Subcutaneous abdominal adipose tissue (tissue), 5 donors: ENCODE data around the gene BCL2.

Experiments
- H3K27ac ChIP-seq: one replicate; pipeline ENCODE4 v1.7.0; 2013; ENCODE audit warnings: low read depth, mild to moderate bottlenecking, inconsistent platforms, low read length, moderate library complexity
- H3K27me3 ChIP-seq, 5 donors: one replicate each; pipeline ENCODE4 v1.7.0; 2013; ENCODE audit warnings: low read length in 5 of 5, inconsistent platforms in 1 of 5; ENCODE audit not compliant: control insufficient read depth in 5 of 5, insufficient read depth in 4 of 5
- H3K36me3 ChIP-seq, 5 donors: one replicate each; pipeline ENCODE4 v1.7.0; 2013; ENCODE audit warnings: low read length in 5 of 5; ENCODE audit not compliant: control insufficient read depth in 5 of 5, insufficient read depth in 5 of 5
- H3K4me1 ChIP-seq, 5 donors: one replicate each; pipeline ENCODE4 v1.7.0; 2013; ENCODE audit warnings: low read length in 5 of 5, mild to moderate bottlenecking in 3 of 5, moderate library complexity in 1 of 5; ENCODE audit not compliant: control insufficient read depth in 5 of 5, insufficient read depth in 5 of 5
- H3K4me3 ChIP-seq, 5 donors: one replicate each; pipeline ENCODE4 v1.7.0; 2013; ENCODE audit warnings: low read length in 5 of 5, low read depth in 1 of 5
- H3K9ac ChIP-seq, 5 donors: one replicate each; pipeline ENCODE4 v1.7.0; 2013; ENCODE audit warnings: low read length in 5 of 5, mild to moderate bottlenecking in 4 of 5, moderate library complexity in 3 of 5
- H3K9me3 ChIP-seq, 5 donors: one replicate each; pipeline ENCODE4 v1.7.0; 2013; ENCODE audit warnings: low read length in 5 of 5; ENCODE audit not compliant: control insufficient read depth in 5 of 5
- donor health status: healthy.
- donor health status: healthy.
- donor health status: healthy.
- donor health status: healthy.
- donor health status: healthy.

BCL2 gene

DNA sequence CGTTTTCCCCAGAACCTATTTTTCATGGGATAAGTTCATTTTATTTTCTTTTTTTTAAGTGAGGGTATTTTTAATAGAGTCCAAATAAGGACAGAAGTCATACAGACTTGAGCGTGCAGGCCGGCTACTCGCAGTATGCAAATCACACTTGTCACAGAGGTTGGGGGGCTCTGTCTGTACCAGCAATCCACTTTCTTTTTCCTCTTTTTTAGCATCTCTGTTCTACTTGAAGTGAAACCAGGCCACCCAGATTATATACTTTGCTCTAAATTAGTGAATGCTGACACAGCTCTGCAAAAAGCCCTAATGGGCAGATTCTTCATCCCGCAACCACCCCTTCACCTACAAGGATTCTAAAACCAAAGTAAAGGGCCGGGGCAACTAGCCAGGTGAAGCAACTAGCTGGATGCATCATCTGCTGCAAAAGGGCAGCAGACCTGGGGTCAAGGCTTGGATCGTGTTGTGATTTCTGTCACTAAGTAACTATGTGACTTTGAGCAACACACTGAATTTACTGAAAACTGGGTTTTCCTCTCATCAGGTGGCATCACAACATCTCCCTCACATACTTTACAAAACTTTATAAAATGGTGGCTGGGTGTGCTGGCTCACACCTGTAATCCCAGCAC lies 29.1 kb upstream of the BCL2 start:
- Histone ChIP-seq H3K9ac (no peak overlapping the region), H3K36me3 (peaks cover 24 to 76% (median 65%) of the 10 kb centered on the region in 5 donors), H3K4me3 (no peak overlapping the region), H3K9me3 (no peaks in the 10 kb centered on the region), H3K4me1 (peaks cover 0 to 21% (median 13%) of the 10 kb centered on the region in 5 donors), H3K27me3 (no peaks in the 10 kb centered on the region), H3K27ac (no peak overlapping the region)

DNA sequence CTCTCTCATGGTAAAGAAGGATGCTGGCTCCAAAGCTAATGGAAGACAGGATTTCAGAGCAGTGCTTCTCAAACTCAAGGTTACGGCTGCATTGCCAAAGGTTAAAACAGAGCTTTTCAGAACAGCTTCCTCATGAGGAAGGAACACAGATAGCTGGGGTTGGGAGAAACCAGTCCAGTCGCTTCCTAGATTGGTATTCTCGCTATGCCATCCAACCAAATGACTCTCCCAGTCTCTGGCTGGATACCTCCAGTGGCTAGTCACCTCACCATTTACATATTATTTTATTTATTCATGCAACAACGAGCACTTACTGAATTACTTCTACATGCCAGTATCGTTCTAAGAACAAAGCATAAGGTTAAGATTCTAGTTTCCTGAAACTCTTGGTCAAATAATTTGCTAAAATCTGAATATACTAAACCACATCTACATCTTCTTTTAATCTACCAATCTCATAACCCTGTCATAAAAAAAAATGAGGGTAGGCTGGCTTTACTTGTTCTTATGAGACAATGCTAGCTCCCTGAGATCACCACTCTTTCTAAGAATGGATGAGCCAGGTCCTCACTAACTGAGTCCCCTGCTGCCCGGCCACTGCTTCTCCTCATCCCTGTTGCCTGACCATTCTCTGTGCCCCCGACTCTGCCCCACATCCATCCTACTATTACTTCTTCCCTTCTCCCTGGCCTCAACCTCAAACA lies 27.1 kb upstream of the BCL2 start:
- peak overlapping the region; percentile 35 for H3K27ac ChIP-seq
- no peak overlapping the region for H3K4me3 ChIP-seq
- H3K36me3 ChIP-seq: peaks cover 24 to 70% (median 68%) of the 10 kb centered on the region in 5 donors
- no peaks in the 10 kb centered on the region for H3K27me3 ChIP-seq
- no peaks in the 10 kb centered on the region for H3K9me3 ChIP-seq
- H3K9ac ChIP-seq: no peak overlapping the region
- peaks cover 0 to 21% (median 17%) of the 10 kb centered on the region in 5 donors for H3K4me1 ChIP-seq

DNA sequence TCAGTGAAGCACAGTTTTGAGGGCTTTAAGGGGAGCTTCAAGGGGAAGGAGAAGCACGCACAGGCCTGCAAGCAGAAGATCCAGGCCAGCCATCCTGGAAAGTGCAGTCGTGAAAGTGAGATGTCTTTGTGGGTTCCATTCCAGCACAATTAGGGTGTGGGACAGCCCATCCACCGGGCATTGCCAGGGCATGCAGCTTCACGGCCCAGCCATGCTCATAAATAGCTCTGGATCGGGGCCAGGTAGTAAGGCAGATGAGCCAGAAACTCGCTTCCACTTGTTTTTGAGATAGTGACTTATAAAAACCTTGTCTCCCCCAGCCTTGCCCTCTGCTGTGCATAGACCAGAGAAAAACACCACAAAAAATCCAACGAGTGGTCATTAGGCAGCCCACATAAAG lies 26.5 kb upstream of the BCL2 start:
- H3K36me3 ChIP-seq: peaks cover 19 to 65% (median 62%) of the 10 kb centered on the region in 5 donors
- H3K4me1 ChIP-seq: peaks cover 0 to 21% (median 17%) of the 10 kb centered on the region in 5 donors
- H3K9ac ChIP-seq: peak overlapping the region in 1 of 5 donors; percentile 32
- no peaks in the 10 kb centered on the region for H3K9me3 ChIP-seq
- no peaks in the 10 kb centered on the region for H3K27me3 ChIP-seq
- peak overlapping the region; percentile 35 for H3K27ac ChIP-seq
- H3K4me3 ChIP-seq: no peak overlapping the region

DNA sequence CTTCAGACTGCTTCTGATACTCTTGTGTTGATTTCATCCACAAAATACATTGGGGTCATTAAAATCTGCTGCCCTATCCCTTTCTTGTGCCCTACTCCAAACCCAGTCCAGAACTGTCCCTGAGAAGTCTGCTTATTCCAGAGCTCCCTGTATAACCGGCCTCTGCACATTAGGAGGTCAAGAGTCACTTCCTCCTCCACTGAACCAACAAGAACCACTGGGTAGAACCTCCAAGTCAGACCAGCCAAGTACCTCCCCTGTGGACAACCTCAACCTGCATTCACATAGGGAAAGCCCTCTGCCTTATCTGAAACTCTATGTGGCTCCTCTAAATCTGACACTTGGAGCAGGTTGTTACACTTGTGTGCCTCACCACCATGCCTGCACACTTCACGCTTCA lies 25.3 kb upstream of the BCL2 start:
- H3K36me3 ChIP-seq: peaks cover 16 to 62% (median 58%) of the 10 kb centered on the region in 5 donors
- no peaks in the 10 kb centered on the region for H3K27me3 ChIP-seq
- no peak overlapping the region for H3K27ac ChIP-seq
- H3K9me3 ChIP-seq: no peaks in the 10 kb centered on the region
- peaks cover 0 to 21% (median 17%) of the 10 kb centered on the region in 5 donors for H3K4me1 ChIP-seq
- no peak overlapping the region for H3K4me3 ChIP-seq
- no peak overlapping the region for H3K9ac ChIP-seq

DNA sequence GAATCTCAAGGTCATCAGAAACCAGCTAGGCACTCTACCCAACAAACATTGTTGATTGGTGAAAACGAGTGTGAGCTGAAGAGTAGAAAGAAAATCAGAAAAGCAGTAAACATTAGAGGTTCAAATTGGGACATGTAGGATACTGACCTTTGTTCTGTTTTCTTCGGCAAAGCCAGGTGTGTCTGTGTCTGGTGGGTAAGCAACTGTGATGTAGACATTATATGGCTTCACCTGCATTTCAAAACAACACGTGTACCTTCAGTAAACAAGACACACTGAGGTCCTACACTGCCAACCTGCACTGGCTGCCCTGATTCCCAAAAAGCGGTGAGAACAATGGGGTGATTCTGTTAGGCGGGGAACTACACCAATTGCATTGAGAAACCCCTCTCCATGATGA lies 24.7 kb upstream of the BCL2 start:
- no peaks in the 10 kb centered on the region for H3K27me3 ChIP-seq
- H3K9me3 ChIP-seq: no peaks in the 10 kb centered on the region
- H3K4me1 ChIP-seq: peaks cover 0 to 21% (median 17%) of the 10 kb centered on the region in 5 donors
- peaks cover 12 to 57% (median 53%) of the 10 kb centered on the region in 5 donors for H3K36me3 ChIP-seq
- no peak overlapping the region for H3K9ac ChIP-seq
- H3K27ac ChIP-seq: no peak overlapping the region
- H3K4me3 ChIP-seq: no peak overlapping the region

DNA sequence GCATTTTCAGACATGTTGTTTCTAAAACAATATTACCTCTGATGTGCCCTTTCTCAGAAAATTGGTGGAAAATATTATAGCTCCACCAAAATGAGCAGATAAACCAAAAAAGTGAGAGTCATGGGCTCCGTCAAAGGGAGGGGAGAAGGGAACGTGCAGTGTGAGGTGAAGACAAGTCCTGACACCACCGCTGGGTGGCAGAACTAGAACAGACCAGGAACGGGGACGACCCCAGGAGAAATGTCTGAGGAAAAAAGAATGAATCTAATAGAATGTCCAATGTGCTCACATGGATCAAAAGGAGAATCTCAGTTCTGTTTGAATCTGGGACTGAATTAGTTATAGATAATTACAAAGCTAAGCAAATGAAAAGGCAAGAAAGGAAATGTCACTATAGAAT lies 22.6 kb upstream of the BCL2 start:
- peaks cover 14 to 66% (median 47%) of the 10 kb centered on the region in 5 donors for H3K36me3 ChIP-seq
- H3K27ac ChIP-seq: no peak overlapping the region
- no peak overlapping the region for H3K4me3 ChIP-seq
- peaks cover 0 to 18% (median 16%) of the 10 kb centered on the region in 5 donors for H3K4me1 ChIP-seq
- no peaks in the 10 kb centered on the region for H3K27me3 ChIP-seq
- H3K9ac ChIP-seq: no peak overlapping the region
- H3K9me3 ChIP-seq: no peaks in the 10 kb centered on the region

DNA sequence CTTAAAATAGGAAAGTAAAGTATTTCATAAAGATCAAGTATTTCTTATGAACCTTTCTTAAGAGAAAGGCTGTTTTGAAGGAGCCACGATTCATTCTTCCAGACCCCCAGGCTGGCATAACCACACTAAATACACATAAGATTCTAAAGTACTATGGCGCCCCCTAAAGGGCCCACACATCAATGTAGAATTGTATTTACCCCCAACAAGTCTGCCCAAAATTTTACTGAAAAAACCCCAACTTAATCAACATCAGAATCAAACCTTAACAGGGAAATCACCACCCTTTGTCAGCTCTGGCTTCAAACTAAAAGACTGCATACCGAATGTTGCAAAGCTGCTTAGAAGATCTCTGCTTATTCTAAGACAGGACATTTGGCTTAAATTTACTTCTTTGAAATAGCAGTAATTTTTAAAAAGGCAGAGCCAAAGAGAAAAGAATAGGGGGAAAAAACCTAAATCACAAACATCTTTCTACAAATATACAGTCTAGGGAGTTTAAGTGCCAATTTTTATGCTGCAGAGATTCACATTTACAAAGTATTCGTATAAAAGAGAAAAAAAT lies 20.4 kb upstream of the BCL2 start:
- H3K27ac ChIP-seq: no peak overlapping the region
- H3K9me3 ChIP-seq: no peaks in the 10 kb centered on the region
- peaks cover 0 to 15% (median 10%) of the 10 kb centered on the region in 5 donors for H3K4me1 ChIP-seq
- H3K9ac ChIP-seq: no peak overlapping the region
- peaks cover 13 to 60% (median 39%) of the 10 kb centered on the region in 5 donors for H3K36me3 ChIP-seq
- no peaks in the 10 kb centered on the region for H3K27me3 ChIP-seq
- H3K4me3 ChIP-seq: no peak overlapping the region

DNA sequence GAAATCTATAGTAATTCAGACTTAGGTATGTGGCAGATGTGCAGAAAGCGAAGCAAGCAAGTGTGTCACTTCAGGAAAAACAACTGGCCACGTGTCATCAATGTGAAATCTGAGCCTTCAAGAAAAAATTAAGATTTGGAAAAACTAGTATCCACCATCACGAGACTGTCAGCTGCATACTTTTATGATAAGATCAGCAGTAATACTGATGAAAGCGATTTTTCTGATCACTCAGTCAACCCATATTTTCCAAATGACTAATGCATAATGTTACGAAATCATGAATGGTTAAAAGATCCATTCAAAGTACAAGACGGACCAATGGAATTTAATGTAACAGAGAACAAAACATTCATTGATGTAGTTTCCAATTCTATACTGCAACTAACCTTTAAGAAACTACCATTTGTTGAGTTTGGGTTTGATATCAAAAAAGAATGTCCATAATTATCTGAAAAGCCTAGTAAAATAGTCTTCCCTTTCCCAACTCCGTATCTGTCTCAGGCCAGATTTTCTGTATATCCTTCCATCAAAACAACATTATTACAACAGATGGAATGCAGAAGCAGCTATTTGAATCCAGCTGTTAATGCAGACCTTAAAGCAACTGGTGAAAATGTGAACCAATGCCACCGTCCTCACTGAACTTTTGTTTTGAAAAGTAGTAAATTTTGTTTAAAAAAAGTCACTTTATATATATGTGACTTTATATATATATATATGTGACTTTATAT lies 17.0 kb upstream of the BCL2 start:
- H3K4me3 ChIP-seq: no peak overlapping the region
- no peaks in the 10 kb centered on the region for H3K9me3 ChIP-seq
- H3K4me1 ChIP-seq: peaks cover 0 to 12% (median 2%) of the 10 kb centered on the region in 5 donors
- peaks cover 21 to 65% (median 49%) of the 10 kb centered on the region in 5 donors for H3K36me3 ChIP-seq
- no peaks in the 10 kb centered on the region for H3K27me3 ChIP-seq
- H3K27ac ChIP-seq: peak overlapping the region; percentile 58
- H3K9ac ChIP-seq: no peak overlapping the region

DNA sequence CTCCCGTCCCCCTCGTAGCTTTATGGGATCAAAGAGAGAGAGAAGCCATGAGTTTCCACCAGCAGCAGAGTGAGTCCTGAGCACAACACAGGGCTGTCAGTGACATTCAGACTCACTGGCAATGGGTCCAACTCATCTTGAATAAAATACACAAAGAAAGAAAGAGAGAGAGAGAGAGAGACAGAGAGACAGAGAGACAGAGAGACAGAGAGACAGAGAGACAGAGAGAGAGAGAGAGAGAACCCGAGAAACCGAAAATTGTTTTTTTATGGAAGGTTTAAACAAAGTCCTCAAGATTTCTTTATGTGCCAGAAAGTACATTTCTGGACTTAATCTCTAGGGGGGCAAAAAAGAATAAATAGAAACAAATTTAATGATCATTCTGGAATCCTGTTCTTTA lies 11.5 kb upstream of the BCL2 start:
- Histone ChIP-seq H3K4me1 (peaks cover 0 to 14% (median 2%) of the 10 kb centered on the region in 5 donors), H3K9ac (no peak overlapping the region), H3K36me3 (peaks cover 22 to 51% (median 41%) of the 10 kb centered on the region in 5 donors), H3K27me3 (no peaks in the 10 kb centered on the region), H3K9me3 (no peaks in the 10 kb centered on the region), H3K27ac (no peak overlapping the region), H3K4me3 (no peak overlapping the region)
